ENCODE data around the gene PDE1C.
"Not testable (repeated sequence)": the region's sequence is repeated elsewhere in the genome, so short reads cannot be mapped to it uniquely, and the experiment has no call there.

PDE1C gene

GRCh38 chr7:32070406-32071360 is at the start of gene PDE1C:
PDE1C (minus strand) TSS chr7:32070407.
- DNase-seq (ENCODE audit: low read depth in 2 of 2) = no peak

GRCh38 chr7:32119790-32120196 is 49.6 kb upstream of the PDE1C start:
- DNase-seq (ENCODE audit: low read depth in 2 of 2) = no peak

- no peak for DNase-seq (ENCODE audit: low read depth in 2 of 2)
Observed at GRCh38 chr7:32117837-32118236, 47.6 kb upstream of the PDE1C start.

DNA sequence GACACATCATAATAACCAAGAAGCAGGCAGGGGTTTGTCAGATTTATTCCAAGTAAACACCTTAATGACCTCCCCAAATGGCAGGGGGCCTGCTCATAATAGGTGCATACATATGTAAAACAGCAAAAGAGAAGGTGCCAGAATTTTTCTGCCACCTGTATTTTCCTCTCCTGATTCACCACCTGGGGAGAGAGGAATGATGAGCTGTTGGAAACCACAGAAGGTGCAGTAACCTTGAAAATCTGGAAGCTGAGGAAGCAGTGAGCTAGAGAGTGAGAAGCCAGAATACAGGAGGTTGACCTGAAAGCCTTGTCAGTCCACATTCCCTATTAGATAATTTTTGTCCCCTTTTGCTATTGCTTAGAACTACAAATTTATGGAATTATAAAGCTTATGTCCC is 46.2 kb upstream of the PDE1C start:
- no peak for DNase-seq (ENCODE audit: low read depth in 2 of 2)

DNA sequence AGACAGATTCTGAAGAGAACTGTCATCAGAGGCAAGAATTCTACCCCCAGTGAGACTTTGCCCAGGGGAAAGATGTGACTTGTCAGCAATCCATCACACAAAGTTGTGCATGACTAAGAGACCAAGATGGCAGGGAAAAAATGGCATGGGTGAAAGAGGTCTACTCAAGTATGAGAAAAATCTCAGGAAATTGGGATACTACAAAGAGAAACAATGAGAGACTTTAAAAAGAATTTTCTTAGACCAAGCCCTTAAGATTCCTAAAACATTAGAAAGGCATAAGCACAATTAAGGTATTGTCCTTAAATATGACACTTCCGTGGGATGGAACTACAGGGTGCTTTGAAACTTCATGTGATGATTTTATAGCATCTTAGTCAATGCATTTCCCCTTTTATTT is 45.6 kb upstream of the PDE1C start:
- DNase-seq (ENCODE audit: low read depth in 2 of 2) = no peak

DNA sequence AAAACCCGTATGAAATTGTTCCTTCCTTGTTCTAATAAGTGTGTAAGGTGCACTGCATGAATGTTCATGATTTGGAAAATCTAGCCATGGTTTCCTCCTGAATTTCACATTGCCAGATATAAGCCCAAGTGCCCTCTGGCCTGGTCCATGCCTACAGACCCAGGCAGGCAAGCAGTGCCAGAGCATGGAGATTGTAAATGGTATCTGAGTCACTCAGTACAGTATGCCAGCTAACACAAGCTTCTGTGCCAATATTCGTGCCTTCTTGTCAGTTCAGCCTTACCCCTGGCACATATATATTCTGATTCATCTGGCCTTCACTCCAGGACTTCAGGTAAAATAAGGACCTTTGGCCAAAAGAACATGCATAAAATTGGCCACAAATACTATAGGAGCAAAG is 38.4 kb upstream of the PDE1C start:
- DNase-seq (ENCODE audit: low read depth in 2 of 2) = no peak

DNA sequence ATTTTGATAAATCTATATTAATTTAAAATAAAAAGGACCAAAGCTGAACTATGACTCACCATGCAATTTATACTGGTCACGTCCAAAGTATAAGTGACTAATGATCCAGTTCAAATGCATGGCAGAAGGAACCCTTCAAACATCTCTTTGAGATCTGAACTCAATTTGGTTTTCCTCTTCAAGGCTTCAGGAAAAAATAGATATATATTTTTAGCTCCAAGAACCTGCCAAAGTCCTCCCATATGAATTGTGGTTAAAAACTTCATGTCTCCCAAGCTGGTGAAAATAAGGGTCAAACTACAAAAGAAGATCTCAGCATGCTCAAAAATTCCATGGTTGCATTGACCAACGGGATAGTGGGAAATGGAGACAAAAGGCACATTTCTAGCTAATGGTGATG is 34.6 kb upstream of the PDE1C start:
- no peak for DNase-seq (ENCODE audit: low read depth in 2 of 2)

DNA sequence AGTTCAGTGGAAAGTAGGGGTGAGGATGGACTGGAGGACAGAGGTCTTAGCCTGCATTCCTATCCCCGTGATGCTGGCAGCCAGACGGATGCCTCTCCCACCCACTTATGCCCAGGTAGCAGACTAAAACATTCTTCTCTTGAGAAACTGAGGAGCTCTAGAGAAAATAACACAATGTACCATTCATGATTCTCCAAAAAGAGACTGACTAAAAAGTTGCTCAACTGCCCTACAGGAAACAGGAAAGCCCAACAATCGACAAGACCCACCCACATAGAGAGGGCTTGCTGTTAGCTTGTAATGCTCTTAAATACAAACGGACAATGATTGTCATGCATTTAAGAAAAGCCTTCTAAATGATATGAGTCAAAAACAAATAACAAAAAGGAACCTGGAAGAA is 33.2 kb upstream of the PDE1C start:
- no peak for DNase-seq (ENCODE audit: low read depth in 2 of 2)

DNA sequence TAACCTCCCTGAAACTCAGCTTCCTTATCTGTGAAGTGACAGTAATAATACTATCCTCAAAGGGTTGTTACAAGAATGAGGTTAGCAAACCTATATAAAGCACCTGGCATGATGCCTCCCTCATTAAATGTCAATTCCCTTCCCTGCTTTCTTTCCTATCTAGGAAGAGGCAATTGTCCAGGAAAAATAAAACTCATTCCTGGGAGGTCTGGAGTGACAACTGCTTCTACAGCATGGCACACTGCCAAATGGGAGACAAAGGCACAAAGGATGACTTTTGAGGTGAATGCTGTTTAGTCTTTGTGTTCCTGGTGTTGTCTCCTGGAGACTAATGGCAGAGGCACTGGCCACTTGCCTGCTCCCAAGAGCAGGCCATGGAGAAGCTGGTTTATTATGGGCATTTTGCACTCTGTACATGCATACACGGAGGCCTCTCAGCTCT is 32.2 kb upstream of the PDE1C start:
- DNase-seq (ENCODE audit: low read depth in 2 of 2) = no peak

DNA sequence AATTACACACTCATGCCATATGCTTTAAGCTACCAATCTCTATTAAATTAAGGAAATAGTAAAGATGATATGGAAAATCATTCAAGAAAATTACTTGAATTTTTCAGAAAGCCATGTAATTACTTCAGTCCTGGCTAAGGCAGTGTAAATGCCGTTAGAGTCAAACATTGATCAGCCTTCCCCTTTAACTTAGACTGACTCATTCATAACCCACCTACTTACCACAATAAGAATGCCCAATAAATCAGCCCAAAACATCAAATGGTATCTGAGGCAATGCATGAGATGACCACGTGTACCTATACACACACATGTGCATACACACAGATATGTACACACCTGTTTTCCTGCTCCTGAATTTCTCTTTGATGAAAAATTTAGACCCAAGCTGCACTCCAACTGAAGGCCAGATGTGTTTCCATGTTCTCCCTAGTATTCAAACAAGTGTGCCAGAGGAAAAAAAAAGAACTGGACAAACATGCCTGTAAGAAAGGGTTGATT is 30.2 kb upstream of the PDE1C start:
- DNase-seq (ENCODE audit: low read depth in 2 of 2) = no peak

DNA sequence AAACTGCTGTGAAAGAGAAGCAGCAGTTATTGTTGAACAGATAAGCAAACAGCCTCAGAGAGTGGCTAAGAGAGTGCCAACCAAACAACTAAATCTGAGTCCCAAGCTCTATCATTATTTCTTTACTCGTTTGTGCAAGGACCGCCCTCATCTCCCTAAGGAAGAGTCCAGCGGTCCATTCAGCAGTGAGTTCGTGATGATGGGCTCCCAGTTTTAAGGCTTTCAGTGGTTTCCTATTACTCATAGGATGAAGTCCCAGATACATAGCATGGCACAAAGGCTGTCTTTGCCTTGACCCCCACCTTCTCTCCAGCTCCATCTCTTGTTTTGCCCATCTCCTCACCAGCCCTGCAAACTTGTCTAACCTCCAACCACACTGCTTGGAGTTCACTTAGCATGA is 24.3 kb upstream of the PDE1C start:
- DNase-seq (ENCODE audit: low read depth in 2 of 2) = no peak

GRCh38 chr7:32093415-32094408 is 23.5 kb upstream of the PDE1C start:
- DNase-seq (ENCODE audit: low read depth in 2 of 2) = no peak

DNA sequence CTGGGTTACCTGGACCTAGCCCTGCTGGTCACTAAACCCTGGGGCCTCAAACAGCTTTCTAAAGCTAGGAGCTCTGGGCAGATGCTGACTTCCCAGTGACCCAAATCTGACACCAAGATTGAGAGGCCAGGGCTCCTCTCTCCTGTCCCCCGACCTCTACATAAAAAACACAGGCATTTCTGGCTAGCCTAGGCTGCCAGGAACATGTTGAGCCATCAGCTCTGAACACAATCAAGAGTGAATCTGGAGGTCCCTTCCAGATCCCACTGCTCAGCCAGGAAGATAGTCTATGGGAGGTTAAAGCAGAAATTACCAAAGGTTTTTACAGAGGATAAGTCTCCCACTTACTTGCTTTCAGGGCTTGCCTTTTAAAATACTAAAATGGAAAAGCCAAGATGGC is 22.1 kb upstream of the PDE1C start:
- no peak for DNase-seq (ENCODE audit: low read depth in 2 of 2)

DNA sequence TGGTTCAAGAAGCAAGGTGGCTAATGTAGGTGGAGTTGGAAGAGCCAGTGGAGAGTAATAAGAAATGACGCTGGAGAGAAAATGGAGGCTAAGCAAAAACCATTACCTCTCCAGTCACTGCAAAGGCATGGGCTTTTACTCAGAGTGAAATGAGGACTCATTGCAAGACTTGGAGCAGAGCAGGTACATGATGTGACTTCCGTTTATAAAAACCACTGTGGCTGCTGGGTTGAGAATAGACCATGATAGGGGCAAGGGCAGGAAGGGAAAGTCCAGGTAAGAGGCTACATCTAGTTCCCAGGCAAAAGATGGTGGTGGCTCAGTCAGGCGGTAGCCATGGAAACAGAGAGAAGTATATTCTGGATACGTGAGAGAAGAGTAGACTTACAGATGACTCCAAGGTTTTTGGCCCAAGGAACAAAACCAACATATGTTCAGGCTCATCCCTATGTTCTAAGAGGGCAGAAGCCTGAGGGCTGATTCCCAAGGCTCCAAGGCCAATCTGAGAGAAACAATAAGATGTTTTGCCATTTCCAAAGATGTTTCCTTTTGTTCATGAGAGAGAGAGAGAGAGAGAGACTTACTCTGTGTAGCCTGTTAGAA is 21.5 kb upstream of the PDE1C start:
- no peak for DNase-seq (ENCODE audit: low read depth in 2 of 2)

- no peak for DNase-seq (ENCODE audit: low read depth in 2 of 2)
Observed at GRCh38 chr7:32089678-32090077, 19.5 kb upstream of the PDE1C start.

- DNase-seq (ENCODE audit: low read depth in 2 of 2) = no peak
Observed at GRCh38 chr7:32089256-32089655, 19.0 kb upstream of the PDE1C start.

DNA sequence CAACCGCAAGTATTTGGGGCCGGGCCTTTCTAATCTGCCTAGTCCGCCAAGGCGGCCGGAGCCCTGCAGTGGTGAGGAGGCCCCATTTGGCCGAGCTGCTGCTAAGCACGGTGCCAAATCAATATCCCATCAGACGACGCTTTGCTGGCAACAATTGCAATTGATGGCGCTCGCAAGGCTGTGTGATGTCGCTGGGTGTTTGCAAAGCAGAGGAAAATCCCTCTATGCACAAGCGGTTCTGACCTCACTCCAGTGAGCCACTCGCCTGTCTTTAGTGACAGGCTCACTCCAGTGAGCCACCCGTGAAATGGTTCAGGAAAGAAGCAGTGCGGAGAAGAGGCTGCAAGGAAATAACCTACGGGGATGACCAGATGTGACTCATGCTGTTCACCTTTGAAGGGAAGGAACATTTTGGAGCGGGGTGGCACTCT is 18.3 kb upstream of the PDE1C start:
- DNase-seq (ENCODE audit: low read depth in 2 of 2) = no peak

DNA sequence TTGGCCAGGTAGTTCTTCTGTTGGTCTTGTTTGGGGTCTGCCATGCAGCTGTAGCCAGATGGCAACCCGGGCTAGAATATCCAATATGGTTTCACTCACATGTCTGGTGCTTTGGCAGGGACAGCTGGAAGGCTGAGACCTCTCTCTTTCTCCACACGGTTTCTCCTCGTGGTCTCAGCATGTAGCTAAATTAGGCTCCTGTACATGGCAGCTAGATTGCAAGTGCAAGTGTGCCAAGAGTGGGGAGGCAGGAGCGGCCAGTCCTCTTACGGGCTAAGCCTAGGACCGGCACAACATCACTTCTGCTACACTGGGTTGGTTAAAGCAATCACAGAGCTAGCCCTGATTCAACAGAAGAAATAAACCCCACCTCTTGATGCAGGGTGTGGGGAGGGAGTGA is 9.3 kb upstream of the PDE1C start:
- no peak for DNase-seq (ENCODE audit: low read depth in 2 of 2)

DNA sequence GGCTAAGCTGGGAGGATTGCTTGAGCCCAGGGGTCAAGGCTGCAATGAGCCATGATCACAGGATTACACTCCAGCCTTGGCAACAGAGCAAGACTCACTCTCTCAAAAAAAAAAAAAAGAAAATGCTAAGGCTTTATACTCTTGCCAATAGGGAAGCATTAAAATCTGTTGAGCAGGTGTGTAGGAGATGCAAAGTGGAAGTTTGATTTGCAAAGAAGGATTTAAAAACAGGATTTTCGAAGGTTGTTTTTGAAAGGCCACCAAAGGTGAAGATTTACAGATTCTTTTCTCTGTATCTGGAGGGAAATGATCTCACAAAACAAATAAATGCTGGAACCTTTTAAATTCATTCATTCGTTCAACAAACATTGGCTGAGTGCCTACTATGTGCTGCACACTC is 8.6 kb upstream of the PDE1C start:
- DNase-seq (ENCODE audit: low read depth in 2 of 2) = no peak

DNA sequence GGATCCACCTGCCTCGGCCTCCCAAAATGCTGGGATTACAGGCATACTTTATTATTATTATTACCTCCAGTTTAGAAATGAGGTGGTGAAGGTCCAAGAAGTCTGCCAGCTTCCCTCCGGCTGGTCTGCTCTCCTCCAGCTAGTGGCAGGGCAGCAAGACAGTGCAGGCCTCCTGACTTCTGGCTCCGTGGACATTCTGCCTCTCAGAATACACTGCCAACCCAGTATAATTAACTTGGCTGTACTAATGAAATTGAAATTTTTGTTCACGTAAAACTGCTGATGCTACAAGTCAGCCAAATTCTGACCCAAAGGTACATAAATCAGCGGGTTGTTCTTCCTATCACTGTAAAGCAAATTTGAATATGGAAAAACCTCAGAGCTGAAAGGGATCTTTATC is 7.6 kb upstream of the PDE1C start:
- no peak for DNase-seq (ENCODE audit: low read depth in 2 of 2)

GRCh38 chr7:32076802-32077201 is 6.6 kb upstream of the PDE1C start:
- not testable (repeated sequence) for DNase-seq (ENCODE audit: low read depth in 2 of 2)

GRCh38 chr7:32075612-32076011 is 5.4 kb upstream of the PDE1C start:
- DNase-seq (ENCODE audit: low read depth in 2 of 2) = no peak

All from activated CD4-positive, alpha-beta T cell treated with anti-CD3 and anti-CD28 coated beads for 24 hours (primary cell).